ENCODE measurements around the gene TPO.

The TPO gene

GRCh38 chr2:1585635-1586034 lies 172.4 kb downstream of the TPO start:
- Histone ChIP-seq H3K36me3 (no peaks in the 10 kb centered on the region), H3K9me3 (no peaks in the 10 kb centered on the region), H3K27me3 (no peaks in the 10 kb centered on the region), H3K4me1 (no peaks in the 10 kb centered on the region), H3K4me3 (ENCODE audit: low read depth, low read length) (no peak overlapping the region)
- no peak for TF ChIP-seq CTCF (IDR thresholded peaks at IDR 0.05; ENCODE audit: low read depth, low read length)
- no peak for DNase-seq

GRCh38 chr2:1586251-1586922 lies 173.1 kb downstream of the TPO start:
- Histone ChIP-seq H3K4me1 (peaks cover 2% of the 10 kb centered on the region; the same call in 1 of the 2 replicates), H3K9me3 (no peaks in the 10 kb centered on the region), H3K27me3 (no peaks in the 10 kb centered on the region), H3K36me3 (no peaks in the 10 kb centered on the region), H3K4me3 (ENCODE audit: low read depth, low read length) (no peak overlapping the region)
- no peak for TF ChIP-seq CTCF (IDR thresholded peaks at IDR 0.05; ENCODE audit: low read depth, low read length)
- no peak for DNase-seq

- no peak for DNase-seq
- Histone ChIP-seq H3K36me3 (no peaks in the 10 kb centered on the region), H3K9me3 (no peaks in the 10 kb centered on the region), H3K27me3 (no peaks in the 10 kb centered on the region), H3K4me3 (ENCODE audit: low read depth, low read length) (no peak overlapping the region), H3K4me1 (peaks cover 2% of the 10 kb centered on the region; the same call in 1 of the 2 replicates)
- TF ChIP-seq CTCF (IDR thresholded peaks at IDR 0.05; ENCODE audit: low read depth, low read length), result no peak
Observed at GRCh38 chr2:1586923-1587840, 173.9 kb downstream of the TPO start.

DNA sequence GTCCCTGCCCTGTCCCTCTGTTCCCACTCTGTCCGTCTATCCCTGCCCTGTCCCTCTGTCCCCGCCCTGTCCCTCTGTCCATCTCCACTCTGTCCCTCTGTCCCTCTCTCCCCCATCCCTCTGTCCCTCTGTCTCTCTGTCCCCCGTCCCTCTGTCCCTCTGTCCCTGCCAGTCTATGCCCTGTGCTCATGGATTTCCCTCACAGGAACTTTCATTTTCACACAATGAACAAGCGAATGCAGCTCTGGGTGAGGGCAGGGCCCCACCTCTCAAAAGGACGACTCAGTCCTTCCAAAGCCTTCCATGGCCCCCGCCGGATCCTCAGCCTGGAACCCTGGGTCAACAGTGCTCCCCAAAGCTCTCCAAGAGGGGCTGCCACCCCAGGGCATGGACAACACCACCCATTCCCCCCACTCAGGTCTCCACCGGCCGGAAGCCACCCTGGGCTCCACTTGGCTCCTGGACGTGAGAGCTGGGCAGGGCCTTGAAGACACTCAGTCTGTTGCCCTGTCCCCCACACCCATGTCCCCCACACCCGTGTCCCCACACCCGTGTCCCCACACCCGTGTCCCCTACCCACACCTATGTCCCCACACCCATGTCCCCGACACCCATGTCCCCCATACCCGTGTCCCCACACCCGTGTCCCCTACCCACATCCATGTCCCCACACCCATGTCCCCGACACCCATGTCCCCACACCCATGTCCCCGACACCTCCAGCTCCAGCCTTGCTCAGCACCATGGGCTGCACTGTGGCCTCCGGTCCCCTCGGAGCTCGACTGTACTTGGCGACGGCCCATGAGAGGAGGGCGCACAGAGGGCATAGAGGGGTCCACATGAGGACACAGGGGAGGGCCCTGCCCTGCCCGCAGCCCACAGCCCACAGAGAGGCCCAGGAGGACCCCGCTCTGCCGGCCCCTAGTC lies 175.1 kb downstream of the TPO start:
- no peak for TF ChIP-seq CTCF (IDR thresholded peaks at IDR 0.05; ENCODE audit: low read depth, low read length)
- H3K4me1 ChIP-seq, result peaks cover 2% of the 10 kb centered on the region; the same call in 1 of the 2 replicates
- DNase-seq, result no peak
- H3K27me3 ChIP-seq, result no peaks in the 10 kb centered on the region
- H3K9me3 ChIP-seq, result no peaks in the 10 kb centered on the region
- no peak overlapping the region for H3K4me3 ChIP-seq (ENCODE audit: low read depth, low read length)
- H3K36me3 ChIP-seq, result no peaks in the 10 kb centered on the region

- no peak for TF ChIP-seq CTCF (IDR thresholded peaks at IDR 0.05; ENCODE audit: low read depth, low read length)
- Histone ChIP-seq H3K36me3 (no peaks in the 10 kb centered on the region), H3K4me1 (peaks cover 5% of the 10 kb centered on the region; the same call in 1 of the 2 replicates), H3K27me3 (no peaks in the 10 kb centered on the region), H3K4me3 (ENCODE audit: low read depth, low read length) (no peak overlapping the region), H3K9me3 (no peaks in the 10 kb centered on the region)
- no peak for DNase-seq
Observed at GRCh38 chr2:1588978-1589621, 175.8 kb downstream of the TPO start.
